ENCODE results near the gene HDC.
A peak's percentile ranks its signal among the peaks of the same experiment; 100 is the strongest.

HDC gene

DNA sequence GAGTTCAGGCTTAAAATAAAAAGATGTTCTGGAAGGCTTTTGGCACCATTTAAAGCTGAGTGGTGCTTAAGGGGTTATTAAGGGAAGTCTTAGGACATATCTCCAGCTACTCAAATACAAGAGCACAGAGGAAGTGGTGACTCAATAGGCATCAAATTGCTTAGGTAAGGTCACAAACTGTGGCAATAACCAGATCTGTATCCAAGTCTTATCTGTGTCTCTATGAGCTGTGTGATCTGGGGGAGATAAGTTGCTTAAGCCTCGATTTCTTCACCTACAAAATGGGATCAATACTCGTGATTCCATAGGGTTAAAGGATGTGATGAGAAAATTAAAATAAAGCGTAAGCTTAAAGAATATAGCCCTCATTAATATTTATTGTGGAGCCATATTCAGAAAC is 7.6 kb downstream of the HDC start:
- H3K4me3 ChIP-seq (ENCODE audit: low read depth, low read length) = no peak overlapping the region
- peak; percentile 84 for DNase-seq (ENCODE audit: low read depth)
- no peak for TF ChIP-seq CTCF (conservative IDR thresholded peaks at IDR 0.05; ENCODE audit: low read depth, low read length)

GRCh38 chr15:50257332-50257731 is 8.2 kb downstream of the HDC start:
- no peak for DNase-seq (ENCODE audit: low read depth)
- H3K4me3 ChIP-seq (ENCODE audit: low read depth, low read length) = no peak overlapping the region
- TF ChIP-seq CTCF (conservative IDR thresholded peaks at IDR 0.05; ENCODE audit: low read depth, low read length) = no peak

GRCh38 chr15:50256188-50257041 is 9.1 kb downstream of the HDC start:
- no peak overlapping the region for H3K4me3 ChIP-seq (ENCODE audit: low read depth, low read length)
- no peak for TF ChIP-seq CTCF (conservative IDR thresholded peaks at IDR 0.05; ENCODE audit: low read depth, low read length)
- peak; percentile 78 for DNase-seq (ENCODE audit: low read depth)

DNA sequence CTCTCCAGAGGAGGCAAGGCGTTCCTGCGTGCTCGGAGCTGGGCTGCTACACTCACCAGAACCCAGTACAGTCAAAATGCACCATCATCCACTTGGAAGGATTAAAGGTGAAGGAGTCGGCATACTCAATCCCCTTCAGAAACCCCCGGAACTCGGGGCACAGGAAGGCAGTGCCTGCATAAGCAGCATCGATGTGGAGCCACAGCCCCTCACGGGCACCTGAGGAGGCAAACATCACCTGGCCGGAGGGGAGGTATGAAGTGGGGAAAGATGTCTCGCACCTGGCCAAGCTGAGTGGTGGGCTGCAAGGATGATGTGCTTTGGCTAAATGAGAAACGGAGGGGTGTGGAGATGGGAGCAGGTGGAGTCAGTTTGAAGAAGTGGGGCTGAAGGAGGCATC is 13.0 kb downstream of the HDC start:
- no peak overlapping the region for H3K4me3 ChIP-seq (ENCODE audit: low read depth, low read length)
- no peak for DNase-seq (ENCODE audit: low read depth)
- TF ChIP-seq CTCF (conservative IDR thresholded peaks at IDR 0.05; ENCODE audit: low read depth, low read length) = no peak

GRCh38 chr15:50251638-50252182 is 13.8 kb downstream of the HDC start:
- TF ChIP-seq CTCF (conservative IDR thresholded peaks at IDR 0.05; ENCODE audit: low read depth, low read length) = no peak
- no peak overlapping the region for H3K4me3 ChIP-seq (ENCODE audit: low read depth, low read length)
- DNase-seq (ENCODE audit: low read depth) = no peak

GRCh38 chr15:50250760-50251394 is 14.6 kb downstream of the HDC start:
- H3K4me3 ChIP-seq (ENCODE audit: low read depth, low read length) = no peak overlapping the region
- no peak for TF ChIP-seq CTCF (conservative IDR thresholded peaks at IDR 0.05; ENCODE audit: low read depth, low read length)
- no peak for DNase-seq (ENCODE audit: low read depth)
